Measurements from ENCODE around the gene CEP164. TPM values are rescaled to one million over a fixed set of nuclear protein-coding genes. Genes with fewer than 3 reads are reported as not detected.
A peak's percentile ranks its signal among the peaks of the same experiment; 100 is the strongest.

The CEP164 gene
- total and polyA plus RNA-seq, 2 of the 8 experiments (the other 6 are each of a cell fraction or from before 2014, with no cell fraction given): 8.4 to 20.8 TPM

DNA sequence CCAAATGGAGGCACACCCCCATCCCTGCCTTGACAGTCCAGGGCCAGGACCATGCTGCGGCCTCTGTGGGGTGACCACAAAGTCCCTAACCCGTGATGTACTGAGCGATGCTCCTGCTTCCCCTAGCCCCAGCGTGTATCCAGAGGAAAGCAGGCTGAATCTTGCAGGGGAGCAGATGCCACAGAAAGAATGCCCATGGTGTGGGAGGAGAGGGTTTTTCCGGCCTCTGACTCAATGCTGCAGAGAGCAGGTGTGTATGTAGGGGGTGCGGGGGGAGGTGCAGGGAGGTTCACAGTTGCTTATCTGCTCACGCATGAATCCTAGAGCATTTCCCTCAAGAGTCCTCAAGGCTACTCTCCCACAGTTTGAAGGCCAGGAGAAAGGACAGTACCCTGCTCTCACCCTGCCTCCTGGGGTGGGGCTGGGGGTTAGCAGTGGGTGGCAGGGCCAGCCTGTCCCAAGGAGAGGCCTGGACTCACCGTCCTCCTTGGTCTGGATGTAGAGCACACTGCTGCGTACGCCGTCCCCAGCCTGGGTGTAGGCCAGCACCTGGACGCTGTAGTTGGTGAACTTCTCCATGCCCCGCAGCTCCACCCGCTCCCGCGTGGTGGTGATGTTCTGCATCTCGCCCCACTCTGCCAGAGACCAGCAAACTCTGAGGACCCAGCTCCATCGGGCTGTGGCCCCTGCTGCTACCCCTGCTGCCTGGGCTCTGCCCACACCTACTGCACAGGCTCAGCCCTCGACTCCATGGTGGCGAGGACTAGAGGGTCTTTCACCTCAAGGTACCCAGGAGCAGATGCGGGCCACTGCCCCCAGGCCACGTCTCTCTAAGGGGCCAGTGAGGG is 130.8 kb downstream of the CEP164 start:
- H3K23me2 ChIP-seq (ENCODE audit: low read depth, low read length): no peaks in the 10 kb centered on the region
- H3K4ac ChIP-seq (replicated peaks; ENCODE audit: insufficient read length, low read depth, low read length): no peak overlapping the region
- H2AK5ac ChIP-seq (ENCODE audit: low read depth, low read length): no peak overlapping the region
- WGBS, 2 experiments (ENCODE audit: extremely low coverage in 1 of 2, insufficient coverage in 1 of 2, insufficient read length in 1 of 2, insufficient replicate concordance in 2 of 2, low coverage in 1 of 2, low lambda C conversion rate in 2 of 2, missing lambda C conversion rate in 1 of 2): 91% methylated on average over 14 of the region's 22 CpGs; no CpG with 5 or more reads in 1 of the 2 experiments
- no peak overlapping the region for H3K14ac ChIP-seq (ENCODE audit: insufficient read length)
- FAIRE-seq: no peak
- H2BK15ac ChIP-seq (ENCODE audit: low read length): no peak overlapping the region
- no peak overlapping the region for H3K27ac ChIP-seq (ENCODE audit: low read depth, low read length)
- no peak overlapping the region for H3K23ac ChIP-seq (ENCODE audit: insufficient read length)
- H2AFZ ChIP-seq (ENCODE audit: low read length): no peak overlapping the region
- no peak overlapping the region for H3K4me2 ChIP-seq (ENCODE audit: insufficient read depth in 1 of 2, low read depth in 2 of 2, low read length in 2 of 2)
- no peaks in the 10 kb centered on the region for H3K27me3 ChIP-seq (replicated peaks in 1 of 4; ENCODE audit: control insufficient read depth in 3 of 4, extremely low read depth in 1 of 4, insufficient read depth in 3 of 4, low read length in 3 of 4)
- 0 out of 2 replicates have a peak overlapping the region, but pooled peaks have one; percentile 39 for H2BK12ac ChIP-seq (ENCODE audit: low read depth, low read length)
- H3K18ac ChIP-seq (ENCODE audit: extremely low read depth, low read length): no peak overlapping the region
- ChIA-PET POLR2A (ENCODE audit: partially characterized antibody) (no interaction called here), CTCF (ENCODE audit: partially characterized antibody) (interaction anchor here (1.0 to 6.0 kb wide), 6 partner anchors 8 to 360 kb away, joined by 3 to 24 read pairs (median 7); no protein-coding TSS in a partner anchor)
- H2BK20ac ChIP-seq (ENCODE audit: low read length): no peak overlapping the region
- no peaks in the 10 kb centered on the region for H3K79me2 ChIP-seq (ENCODE audit: control insufficient read depth in 1 of 2, insufficient read depth in 2 of 2, low read length in 2 of 2)
- no peaks in the 10 kb centered on the region for H3K79me1 ChIP-seq (ENCODE audit: low read depth, low read length)
- no peak for TF ChIP-seq ZNF274 (IDR thresholded peaks at IDR 0.05; ENCODE audit: borderline replicate concordance, extremely low read depth, low read length)
- no peak for TF ChIP-seq KDM1A (IDR thresholded peaks at IDR 0.05; ENCODE audit: borderline replicate concordance, low read length)
- no peak for TF ChIP-seq KDM5A (IDR thresholded peaks at IDR 0.05; ENCODE audit: low read length)
- TF ChIP-seq TCF12 (IDR thresholded peaks at IDR 0.05; ENCODE audit: low read depth, low read length): no peak
- no peak for TF ChIP-seq RNF2 (IDR thresholded peaks at IDR 0.05; ENCODE audit: borderline replicate concordance, low read depth, low read length, missing control alignments, poor library complexity, severe bottlenecking)
- TF ChIP-seq POLR2A (IDR thresholded peaks at IDR 0.05; ENCODE audit: control extremely low read depth in 1 of 2, low read depth in 2 of 2, low read length in 2 of 2): no peak
- TF ChIP-seq, protein P1, sequence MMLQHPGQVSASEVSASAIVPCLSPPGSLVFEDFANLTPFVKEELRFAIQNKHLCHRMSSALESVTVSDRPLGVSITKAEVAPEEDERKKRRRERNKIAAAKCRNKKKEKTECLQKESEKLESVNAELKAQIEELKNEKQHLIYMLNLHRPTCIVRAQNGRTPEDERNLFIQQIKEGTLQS (IDR thresholded peaks at IDR 0.05; ENCODE audit: insufficient read depth, low read depth, low read length): no peak
- TF ChIP-seq SRF (IDR thresholded peaks at IDR 0.05; ENCODE audit: low read depth, low read length): no peak
- H4K91ac ChIP-seq (replicated peaks; ENCODE audit: insufficient read length, low read length): no peak overlapping the region
- peak overlapping the region; percentile 44; the same call in 1 of the 2 replicates for H2BK5ac ChIP-seq (ENCODE audit: low read depth, low read length)
- no peaks in the 10 kb centered on the region for H3K36me3 ChIP-seq (ENCODE audit: control insufficient read depth in 2 of 4, insufficient read depth in 4 of 4, low read length in 3 of 4)
- H3K9me3 ChIP-seq (ENCODE audit: insufficient read depth in 2 of 2, low read depth in 1 of 2, low read length in 1 of 2): peaks cover 0 to 5% of the 10 kb centered on the region in 2 experiments; a peak in 1 of 4 replicates
- H4K8ac ChIP-seq (ENCODE audit: extremely low read depth, insufficient read depth, low read length): no peak overlapping the region
- H3K9ac ChIP-seq (replicated peaks in 1 of 4; ENCODE audit: extremely low read depth in 1 of 4, low read depth in 3 of 4, low read length in 3 of 4): no peak overlapping the region
- H4K20me1 ChIP-seq (replicated peaks in 1 of 2; ENCODE audit: control insufficient read depth in 1 of 2, insufficient read depth in 2 of 2, low read length in 2 of 2): no peaks in the 10 kb centered on the region
- no peak overlapping the region for H3K4me3 ChIP-seq (ENCODE audit: extremely low read depth in 1 of 4, insufficient read depth in 2 of 4, low read depth in 3 of 4, low read length in 4 of 4)
- no peak overlapping the region for H2BK120ac ChIP-seq (replicated peaks; ENCODE audit: low read depth, low read length)
- H3K56ac ChIP-seq (replicated peaks; ENCODE audit: insufficient read length, low read depth, low read length): no peak overlapping the region
- H3K4me1 ChIP-seq (replicated peaks in 1 of 4; ENCODE audit: control insufficient read depth in 3 of 4, insufficient read depth in 4 of 4, low read length in 3 of 4): no peaks in the 10 kb centered on the region
- no peak for DNase-seq (ENCODE audit: low read depth in 1 of 2, low spot score in 2 of 2)
- H4K5ac ChIP-seq (ENCODE audit: insufficient read length, low read depth, low read length): no peak overlapping the region
